H9 (cell line): Measurements from ENCODE around the gene OCLN. TPM values are rescaled to one million over a fixed set of nuclear protein-coding genes. Genes with fewer than 3 reads are reported as not detected.

Experiments
- DNase-seq: peaks from one replicate; pipeline ENCODE4 v3.0.0-alpha.2; 2017
- H2AFZ ChIP-seq: one replicate; pipeline ENCODE4 v1.6.1; 2013; ENCODE audit warnings: mild to moderate bottlenecking, low read length, control low read depth, moderate library complexity
- H2AK5ac ChIP-seq: 2 replicates; pipeline ENCODE4 v1.6.1; 2013; ENCODE audit warnings: low read length, control low read depth, mixed read lengths; ENCODE audit not compliant: insufficient read length
- H2BK120ac ChIP-seq: one replicate; pipeline ENCODE4 v1.6.1; 2013; ENCODE audit warnings: low read depth, mild to moderate bottlenecking, low read length, control low read depth, inconsistent platforms; ENCODE audit not compliant: poor library complexity, severe bottlenecking
- H2BK12ac ChIP-seq: 2 replicates; pipeline ENCODE4 v1.6.1; 2013; ENCODE audit warnings: low read length, control low read depth, mixed read lengths, low read depth; ENCODE audit not compliant: insufficient read length
- H2BK15ac ChIP-seq: 2 replicates; pipeline ENCODE4 v1.6.1; 2013; ENCODE audit warnings: low read depth, low read length, control low read depth
- H2BK20ac ChIP-seq: one replicate; pipeline ENCODE4 v1.6.1; 2013; ENCODE audit warnings: low read depth, mild to moderate bottlenecking, low read length, control low read depth, inconsistent platforms; ENCODE audit not compliant: poor library complexity, severe bottlenecking
- H2BK5ac ChIP-seq: 2 replicates; pipeline ENCODE4 v1.6.1; 2013; ENCODE audit warnings: low read length, control low read depth, mixed read lengths; ENCODE audit not compliant: insufficient read length
- H3K14ac ChIP-seq: 2 replicates; pipeline ENCODE4 v1.6.1; 2013; ENCODE audit warnings: low read length, control low read depth; ENCODE audit not compliant: insufficient read depth
- H3K18ac ChIP-seq: 2 replicates; pipeline ENCODE4 v1.6.1; 2013; ENCODE audit warnings: low read depth, mild to moderate bottlenecking, mixed read lengths, low read length, control low read depth; ENCODE audit not compliant: insufficient read length
- H3K23ac ChIP-seq: 2 replicates; pipeline ENCODE4 v1.6.1; 2013; ENCODE audit warnings: low read length, control low read depth, mixed read lengths, low read depth; ENCODE audit not compliant: insufficient read length
- H3K23me2 ChIP-seq: 2 replicates; pipeline ENCODE4 v1.6.1; 2013; ENCODE audit warnings: low read depth, mild to moderate bottlenecking, mixed read lengths, low read length, control low read depth; ENCODE audit not compliant: insufficient read length, poor library complexity, severe bottlenecking
- H3K27ac ChIP-seq: 2 replicates; pipeline ENCODE4 v1.5.1; 2013; ENCODE audit warnings: low read length, control low read depth, mixed read lengths, low read depth; ENCODE audit not compliant: insufficient read length
- H3K27me3 ChIP-seq: 2 replicates; pipeline ENCODE4 v1.6.1; 2013; ENCODE audit warnings: low read length, control low read depth, inconsistent platforms; ENCODE audit not compliant: insufficient read depth
- H3K4ac ChIP-seq: 2 replicates; pipeline ENCODE4 v1.6.1; 2013; ENCODE audit warnings: low read depth, mild to moderate bottlenecking, control low read depth, inconsistent platforms, low read length, moderate library complexity
- H3K4me1 ChIP-seq: 2 replicates; pipeline ENCODE4 v1.6.1; 2013; ENCODE audit warnings: low read length, control low read depth, inconsistent platforms; ENCODE audit not compliant: insufficient read depth
- H3K4me2 ChIP-seq: 2 replicates; pipeline ENCODE4 v1.6.1; 2013; ENCODE audit warnings: low read length, control low read depth, mixed read lengths; ENCODE audit not compliant: insufficient read length, insufficient read depth
- H3K56ac ChIP-seq: 2 replicates; pipeline ENCODE4 v1.6.1; 2013; ENCODE audit warnings: low read depth, mild to moderate bottlenecking, mixed read lengths, low read length, control low read depth; ENCODE audit not compliant: insufficient read length
- H3K79me1 ChIP-seq: 2 replicates; pipeline ENCODE4 v1.6.1; 2013; ENCODE audit warnings: low read depth, mild to moderate bottlenecking, moderate library complexity, low read length, control low read depth, inconsistent platforms; ENCODE audit not compliant: insufficient read depth, poor library complexity, severe bottlenecking
- H3K79me2 ChIP-seq: 2 replicates; pipeline ENCODE4 v1.6.1; 2013; ENCODE audit warnings: low read length, control low read depth, inconsistent platforms; ENCODE audit not compliant: insufficient read depth
- H3K9ac ChIP-seq: 2 replicates; pipeline ENCODE4 v1.6.1; 2013; ENCODE audit warnings: low read length, control low read depth, mixed read lengths; ENCODE audit not compliant: insufficient read length; ENCODE audit errors: extremely low read depth
- H3K9me3 ChIP-seq: one replicate; pipeline ENCODE4 v1.6.1; 2013; ENCODE audit warnings: low read depth, low read length, inconsistent platforms; ENCODE audit not compliant: control insufficient read depth
- H3T11ph ChIP-seq: one replicate; pipeline ENCODE4 v1.6.1; 2013; ENCODE audit warnings: mild to moderate bottlenecking, low read length, control low read depth, inconsistent platforms
- H4K20me1 ChIP-seq: one replicate; pipeline ENCODE4 v1.6.1; 2013; ENCODE audit not compliant: control insufficient read depth, insufficient read length, insufficient read depth
- H4K5ac ChIP-seq: 2 replicates; pipeline ENCODE4 v1.6.1; 2013; ENCODE audit warnings: low read depth, mild to moderate bottlenecking, mixed read lengths, low read length, control low read depth; ENCODE audit not compliant: insufficient read length
- H4K8ac ChIP-seq: replicated peaks from 2 replicates; pipeline ENCODE4 v1.6.1; 2013; ENCODE audit warnings: low read length, control low read depth, mixed read lengths, low read depth; ENCODE audit not compliant: insufficient read length
- H4K91ac ChIP-seq: 2 replicates; pipeline ENCODE4 v1.6.1; 2013; ENCODE audit warnings: low read depth, mild to moderate bottlenecking, moderate library complexity, mixed read lengths, low read length, control low read depth; ENCODE audit not compliant: insufficient read length
- H3K27ac Mint-ChIP-seq, 3 experiments: 2 replicates in 2 of 3; 3 replicates in 1 of 3; pipeline ENCODE4 v1.8.0; 2020 to 2021; ENCODE audit warnings: mixed read lengths in 3 of 3, mild to moderate bottlenecking in 1 of 3, moderate library complexity in 1 of 3
- H3K27me3 Mint-ChIP-seq: 2 replicates; pipeline ENCODE4 v1.8.0; 2021; ENCODE audit warnings: low read depth, mild to moderate bottlenecking, moderate library complexity, mixed read lengths
- H3K36me3 Mint-ChIP-seq, 3 experiments: 2 replicates in 2 of 3; 3 replicates in 1 of 3; pipeline ENCODE4 v1.8.0; 2020 to 2021; ENCODE audit warnings: low read depth in 3 of 3, mixed read lengths in 3 of 3; ENCODE audit not compliant: insufficient read depth in 1 of 3
- H3K4me1 Mint-ChIP-seq, 2 experiments: 2 replicates each; pipeline ENCODE4 v1.8.0; 2020; ENCODE audit warnings: mixed read lengths in 2 of 2
- H3K4me3 Mint-ChIP-seq, 2 experiments: 2 replicates in 1 of 2; 3 replicates in 1 of 2; pipeline ENCODE4 v1.8.0; 2020 to 2021; ENCODE audit warnings: mild to moderate bottlenecking in 2 of 2, mixed read lengths in 2 of 2, moderate library complexity in 1 of 2
- H3K9me3 Mint-ChIP-seq, 2 experiments: 2 replicates in 1 of 2; 3 replicates in 1 of 2; pipeline ENCODE4 v1.8.0; 2020; ENCODE audit warnings: mild to moderate bottlenecking in 2 of 2, mixed read lengths in 2 of 2, moderate library complexity in 1 of 2
- CTCF ChIP-seq: fragments of 200-600 bp; sonication (generic); conservative IDR thresholded peaks from 3 replicates; pipeline ENCODE4 v1.8.0; 2021; ENCODE audit warnings: antibody characterized with exemption, mild to moderate bottlenecking
- WGBS: extraction: QIAGEN DNeasy Blood & Tissue Kit; methylation state at CpG from one replicate; pipeline ENCODE4 v1.1.7; 2013; ENCODE audit warnings: missing lambda C conversion rate, low lambda C conversion rate, mixed read lengths; ENCODE audit not compliant: insufficient read length; ENCODE audit errors: extremely low coverage; 5-methylcytosine and 5-hydroxymethylcytosine counted together
- total RNA-seq: library from RNA; stranded (reverse); gene quantifications from 2 replicates; pipeline ENCODE4 v1.2.1, GENCODE V29; 2021

The OCLN gene
- total RNA-seq, 1 experiment from 2014 or later, result 109 TPM

- Histone ChIP-seq H2BK12ac (no peak overlapping the region), H4K5ac (no peak overlapping the region), H3K23me2 (no peaks in the 10 kb centered on the region), H2AFZ (no peak overlapping the region), H3K14ac (no peak overlapping the region), H3K79me2 (no peaks in the 10 kb centered on the region), H3K23ac (no peak overlapping the region), H4K20me1 (no peaks in the 10 kb centered on the region), H3K27ac (no peak overlapping the region), H3K4me1 (no peaks in the 10 kb centered on the region), H3K27me3 (no peaks in the 10 kb centered on the region), H4K91ac (no peak overlapping the region), H2BK120ac (no peak overlapping the region), H3K9ac (no peak overlapping the region), H4K8ac (no peak overlapping the region), H3K79me1 (no peaks in the 10 kb centered on the region), H3K56ac (no peak overlapping the region), H2BK15ac (no peak overlapping the region), H3K4me2 (no peak overlapping the region), H3T11ph (no peak overlapping the region), H2BK20ac (no peak overlapping the region), H3K9me3 (no peaks in the 10 kb centered on the region), H2BK5ac (no peak overlapping the region), H3K18ac (no peak overlapping the region), H2AK5ac (no peak overlapping the region), H3K4ac (no peak overlapping the region)
- no peak for DNase-seq
- H3K9me3 Mint-ChIP-seq, result peaks cover 6 to 9% of the 10 kb centered on the region in 2 experiments
- peaks cover 5 to 50% (median 45%) of the 10 kb centered on the region in 3 experiments for H3K36me3 Mint-ChIP-seq
- H3K4me3 Mint-ChIP-seq, result no peak overlapping the region
- H3K4me1 Mint-ChIP-seq, result no peaks in the 10 kb centered on the region
- no peaks in the 10 kb centered on the region for H3K27me3 Mint-ChIP-seq
- TF ChIP-seq CTCF, result no peak
- H3K27ac Mint-ChIP-seq, result no peak overlapping the region
- WGBS, result no CpG with 5 or more reads among the region's 2 CpGs
Measured at GRCh38 chr5:69519285-69519684, 26.7 kb downstream of the OCLN start.
